PFSK-1 (cell line): ENCODE measurements around the gene TMEM198.

Experiments
- POLR2AphosphoS5 ChIP-seq: IDR thresholded peaks from 2 replicates; pipeline ENCODE4 v1.6.1; 2012; ENCODE audit warnings: low read depth, mild to moderate bottlenecking, control low read depth, low read length, moderate library complexity
- SIN3A ChIP-seq: IDR thresholded peaks from 2 replicates; pipeline ENCODE4 v1.6.1; 2012; ENCODE audit warnings: mild to moderate bottlenecking, low read length, moderate library complexity, borderline replicate concordance; ENCODE audit not compliant: insufficient read depth
- TAF1 ChIP-seq: IDR thresholded peaks from 2 replicates; pipeline ENCODE4 v1.6.1; 2012; ENCODE audit warnings: low read length, control low read depth, borderline replicate concordance; ENCODE audit not compliant: insufficient read depth
- TF ChIP-seq, protein P1 (sequence below), 2 experiments: IDR thresholded peaks; 2 replicates each; pipeline versions ENCODE4 v1.6.1 to v1.8.0; 2011 to 2012; ENCODE audit warnings: low read depth in 2 of 2, low read length in 2 of 2, control low read depth in 1 of 2, inconsistent platforms in 1 of 2, mild to moderate bottlenecking in 1 of 2, moderate library complexity in 1 of 2; ENCODE audit not compliant: insufficient read depth in 1 of 2

DNA sequence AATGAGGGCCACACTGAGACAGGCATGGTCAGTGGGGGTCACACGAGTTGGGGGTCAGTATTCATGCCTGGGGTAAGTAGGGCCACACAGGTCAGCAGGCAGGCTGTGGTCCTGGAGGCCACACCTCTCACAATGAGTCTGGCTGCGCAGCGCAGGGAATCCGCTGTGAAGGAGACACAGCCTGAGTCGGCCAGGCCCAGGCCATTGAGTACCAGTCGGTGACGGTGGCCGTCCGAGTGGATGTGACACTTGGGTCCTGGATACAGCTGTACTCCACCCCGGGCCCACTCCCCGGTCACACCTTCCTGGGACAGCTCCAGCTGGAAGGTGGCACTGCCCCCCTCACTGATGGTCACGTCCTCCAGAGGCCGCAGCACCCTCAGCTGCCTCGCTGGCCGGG is 10.5 kb downstream of the TMEM198 start:
- no peak for TF ChIP-seq POLR2AphosphoS5
- TF ChIP-seq, protein P1, sequence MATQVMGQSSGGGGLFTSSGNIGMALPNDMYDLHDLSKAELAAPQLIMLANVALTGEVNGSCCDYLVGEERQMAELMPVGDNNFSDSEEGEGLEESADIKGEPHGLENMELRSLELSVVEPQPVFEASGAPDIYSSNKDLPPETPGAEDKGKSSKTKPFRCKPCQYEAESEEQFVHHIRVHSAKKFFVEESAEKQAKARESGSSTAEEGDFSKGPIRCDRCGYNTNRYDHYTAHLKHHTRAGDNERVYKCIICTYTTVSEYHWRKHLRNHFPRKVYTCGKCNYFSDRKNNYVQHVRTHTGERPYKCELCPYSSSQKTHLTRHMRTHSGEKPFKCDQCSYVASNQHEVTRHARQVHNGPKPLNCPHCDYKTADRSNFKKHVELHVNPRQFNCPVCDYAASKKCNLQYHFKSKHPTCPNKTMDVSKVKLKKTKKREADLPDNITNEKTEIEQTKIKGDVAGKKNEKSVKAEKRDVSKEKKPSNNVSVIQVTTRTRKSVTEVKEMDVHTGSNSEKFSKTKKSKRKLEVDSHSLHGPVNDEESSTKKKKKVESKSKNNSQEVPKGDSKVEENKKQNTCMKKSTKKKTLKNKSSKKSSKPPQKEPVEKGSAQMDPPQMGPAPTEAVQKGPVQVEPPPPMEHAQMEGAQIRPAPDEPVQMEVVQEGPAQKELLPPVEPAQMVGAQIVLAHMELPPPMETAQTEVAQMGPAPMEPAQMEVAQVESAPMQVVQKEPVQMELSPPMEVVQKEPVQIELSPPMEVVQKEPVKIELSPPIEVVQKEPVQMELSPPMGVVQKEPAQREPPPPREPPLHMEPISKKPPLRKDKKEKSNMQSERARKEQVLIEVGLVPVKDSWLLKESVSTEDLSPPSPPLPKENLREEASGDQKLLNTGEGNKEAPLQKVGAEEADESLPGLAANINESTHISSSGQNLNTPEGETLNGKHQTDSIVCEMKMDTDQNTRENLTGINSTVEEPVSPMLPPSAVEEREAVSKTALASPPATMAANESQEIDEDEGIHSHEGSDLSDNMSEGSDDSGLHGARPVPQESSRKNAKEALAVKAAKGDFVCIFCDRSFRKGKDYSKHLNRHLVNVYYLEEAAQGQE (IDR thresholded peaks at IDR 0.05; ENCODE audit: insufficient read depth in 1 of 2, low read depth in 2 of 2, low read length in 2 of 2): no peak
- no peak for TF ChIP-seq TAF1
- no peak for TF ChIP-seq SIN3A
